Measurements from ENCODE around the gene STS.

Gene STS

GRCh38 chrX:7184816-7185215 lies 37.3 kb downstream of the STS start:
- no peak for DNase-seq

DNA sequence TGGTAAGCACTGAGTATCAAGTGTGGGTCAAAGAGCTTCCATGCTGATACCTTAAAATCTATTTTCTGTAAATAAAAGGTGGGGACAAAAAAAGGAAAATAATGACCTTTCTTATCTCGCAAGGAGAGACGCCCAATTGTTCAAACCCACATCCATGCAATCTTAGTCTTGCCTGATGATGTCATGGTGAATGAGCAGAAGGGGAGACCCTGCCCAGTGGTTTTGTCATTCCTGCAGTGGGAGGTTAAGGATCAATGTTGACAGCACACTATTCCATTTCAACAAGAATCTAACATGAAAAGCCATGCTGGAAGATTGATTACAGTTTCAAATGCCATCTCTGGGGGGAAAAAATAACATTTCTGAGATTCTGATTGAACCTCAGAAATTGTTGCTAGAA lies 41.2 kb downstream of the STS start:
- no peak for DNase-seq

DNA sequence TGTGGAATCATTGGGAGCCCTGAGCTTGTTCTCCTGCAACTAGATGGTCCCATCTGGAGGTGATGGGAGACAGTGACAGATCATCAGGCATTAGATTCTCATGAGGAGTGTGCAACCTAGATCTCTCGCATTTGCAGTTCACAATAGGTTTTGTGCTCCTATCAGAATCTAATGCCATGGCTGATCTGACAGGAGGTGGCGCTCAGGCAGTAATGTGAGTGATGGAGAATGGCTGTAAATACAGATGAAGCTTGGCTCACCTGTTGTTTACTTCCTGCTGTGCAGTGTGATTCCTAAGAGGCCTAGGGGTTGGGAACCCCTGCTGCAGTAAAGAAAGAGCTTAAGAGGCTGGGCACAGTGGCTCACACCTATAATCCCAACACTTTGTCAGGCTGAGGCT lies 42.6 kb downstream of the STS start:
- peak in 1 of 2 experiments; percentile 45 for DNase-seq

- no peak for DNase-seq
Observed at GRCh38 chrX:7191681-7192110, 44.2 kb downstream of the STS start.

DNA sequence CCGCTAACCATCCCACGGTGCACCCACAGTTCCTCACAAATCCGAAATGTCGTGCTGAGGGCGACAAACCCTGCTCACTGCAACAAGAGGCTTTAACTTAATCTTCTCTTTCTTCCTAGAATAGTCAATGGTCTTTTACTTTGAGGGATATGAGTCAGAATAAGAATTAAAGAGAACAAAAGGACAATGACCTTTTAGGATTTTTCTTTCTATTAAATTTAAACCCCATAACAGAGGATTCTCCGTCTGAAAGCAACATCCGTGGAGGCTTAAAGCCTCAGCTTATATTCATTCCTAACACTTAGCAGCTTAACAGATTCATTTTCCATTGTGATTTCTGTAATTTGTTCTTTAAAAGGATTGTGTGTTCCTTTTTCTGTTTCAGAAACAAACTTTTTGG lies 45.4 kb downstream of the STS start:
- no peak for DNase-seq

DNA sequence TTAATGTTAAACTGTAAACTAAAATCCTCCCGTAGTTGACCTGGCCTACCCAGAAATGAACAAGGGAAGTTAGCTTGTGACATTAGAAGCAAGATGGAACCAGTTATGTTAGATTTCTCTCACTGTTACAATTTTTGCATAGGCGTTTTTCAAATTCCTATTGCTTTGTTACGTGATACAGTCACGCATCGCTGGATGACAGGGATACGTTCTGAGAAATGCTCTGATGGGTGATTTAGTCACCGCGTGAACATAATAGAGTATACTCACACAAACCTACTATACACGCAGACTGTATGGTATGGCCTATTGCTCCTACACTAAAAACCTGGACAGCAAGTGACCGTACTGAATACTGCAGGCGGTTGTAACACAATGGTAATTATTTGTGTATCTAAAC lies 47.1 kb downstream of the STS start:
- DNase-seq, result no peak

All from NCI-H2081 (cell line).